ENCODE results near the gene GOLGA6L7.
"Not testable (repeated sequence)": the region's sequence is repeated elsewhere in the genome, so short reads cannot be mapped to it uniquely, and the experiment has no call there.

DNA sequence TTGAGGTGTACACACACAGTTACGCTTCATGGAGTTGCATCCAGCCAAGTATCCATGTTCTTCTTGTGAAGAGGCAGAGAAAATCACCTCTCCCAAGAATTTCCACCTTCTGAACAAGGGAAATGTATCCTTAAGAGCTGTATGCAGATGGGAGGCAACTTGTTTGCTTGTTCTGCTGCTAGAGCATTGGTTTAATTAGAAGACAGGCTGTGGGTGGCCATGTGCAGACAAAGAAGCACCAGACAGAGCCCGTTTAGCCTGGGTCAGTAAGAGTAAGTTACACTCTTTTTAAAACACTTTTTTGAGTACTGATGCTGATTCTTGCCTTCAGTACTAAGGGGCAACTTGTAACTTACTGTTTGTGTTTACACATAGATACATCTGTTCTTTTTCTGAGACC, 50.2 kb downstream of the GOLGA6L7 start:
- TF ChIP-seq, protein P1, sequence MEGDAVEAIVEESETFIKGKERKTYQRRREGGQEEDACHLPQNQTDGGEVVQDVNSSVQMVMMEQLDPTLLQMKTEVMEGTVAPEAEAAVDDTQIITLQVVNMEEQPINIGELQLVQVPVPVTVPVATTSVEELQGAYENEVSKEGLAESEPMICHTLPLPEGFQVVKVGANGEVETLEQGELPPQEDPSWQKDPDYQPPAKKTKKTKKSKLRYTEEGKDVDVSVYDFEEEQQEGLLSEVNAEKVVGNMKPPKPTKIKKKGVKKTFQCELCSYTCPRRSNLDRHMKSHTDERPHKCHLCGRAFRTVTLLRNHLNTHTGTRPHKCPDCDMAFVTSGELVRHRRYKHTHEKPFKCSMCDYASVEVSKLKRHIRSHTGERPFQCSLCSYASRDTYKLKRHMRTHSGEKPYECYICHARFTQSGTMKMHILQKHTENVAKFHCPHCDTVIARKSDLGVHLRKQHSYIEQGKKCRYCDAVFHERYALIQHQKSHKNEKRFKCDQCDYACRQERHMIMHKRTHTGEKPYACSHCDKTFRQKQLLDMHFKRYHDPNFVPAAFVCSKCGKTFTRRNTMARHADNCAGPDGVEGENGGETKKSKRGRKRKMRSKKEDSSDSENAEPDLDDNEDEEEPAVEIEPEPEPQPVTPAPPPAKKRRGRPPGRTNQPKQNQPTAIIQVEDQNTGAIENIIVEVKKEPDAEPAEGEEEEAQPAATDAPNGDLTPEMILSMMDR (IDR thresholded peaks at IDR 0.05; ENCODE audit: low read length), result not testable (repeated sequence)
- TF ChIP-seq EZH2 (optimal IDR thresholded peaks at IDR 0.05; ENCODE audit: low read depth, low read length); EZH2phosphoT487 (IDR thresholded peaks at IDR 0.05; ENCODE audit: low read length): not testable (repeated sequence)

All from MM.1S (cell line).